Upper lobe of left lung (tissue), 6 donors: Measurements from ENCODE around the gene CERKL. TPM values are rescaled to one million over a fixed set of nuclear protein-coding genes. Genes with fewer than 3 reads are reported as not detected.

Source experiments
- ATAC-seq, 2 donors: fragments of 200-7000 bp; cut with Tn5 transposase; one replicate each; pipeline ENCODE4 v1.9.1; 2022; ENCODE audit warnings: mild to moderate bottlenecking in 2 of 2, moderate library complexity in 2 of 2; ENCODE audit not compliant: low FRiP score in 2 of 2
- DNase-seq, 2 donors: peaks; one replicate each; pipeline ENCODE4 v3.0.0-alpha.2; 2019 to 2020
- H3K27ac ChIP-seq, 4 donors: fragments of 200-600 bp; sonication (generic); one replicate each; pipeline ENCODE4 v1.5.1; 2016 to 2019
- H3K27me3 ChIP-seq, 4 donors: fragments of 200-600 bp; sonication (generic); one replicate each; pipeline ENCODE4 v1.5.1; 2017 to 2019
- H3K36me3 ChIP-seq, 4 donors: fragments of 200-600 bp; sonication (generic); one replicate each; pipeline ENCODE4 v1.5.1; 2016 to 2019
- H3K4me1 ChIP-seq, 4 donors: fragments of 200-600 bp; sonication (generic); one replicate each; pipeline ENCODE4 v1.5.1; 2018 to 2019
- H3K4me3 ChIP-seq, 4 donors: fragments of 200-600 bp; sonication (generic); one replicate each; pipeline ENCODE4 v1.5.1; 2017 to 2019; ENCODE audit warnings: mild to moderate bottlenecking in 2 of 4, moderate library complexity in 1 of 4
- H3K9me3 ChIP-seq, 4 donors: fragments of 200-600 bp; sonication (generic); one replicate each; pipeline ENCODE4 v1.5.1; 2018 to 2019
- EP300 ChIP-seq, 4 donors: sonication (generic); formaldehyde crosslinking; IDR thresholded peaks; one replicate each; pipeline ENCODE4 v1.5.1; 2017; ENCODE audit warnings: antibody characterized with exemption in 4 of 4, control low read depth in 2 of 4
- POLR2A ChIP-seq, 4 donors: fragments of 450-650 bp; IDR thresholded peaks; one replicate each; pipeline ENCODE4 v1.5.1; 2016 to 2017; ENCODE audit warnings: antibody characterized with exemption in 4 of 4, mild to moderate bottlenecking in 2 of 4
- POLR2AphosphoS5 ChIP-seq, 2 donors: sonication (generic); formaldehyde crosslinking; IDR thresholded peaks; one replicate each; pipeline ENCODE4 v1.5.1; 2017; ENCODE audit warnings: antibody characterized with exemption in 2 of 2
- WGBS, 2 donors: methylation state at CpG; one replicate each; pipeline ENCODE4 v1.1.5; 2017 to 2018; 5-methylcytosine and 5-hydroxymethylcytosine counted together
- total RNA-seq, 6 donors: library from RNA; depleted of rRNA in 4 of 6; stranded (reverse); fragments of >200 nt in 4 of 6; gene quantifications; one replicate each; pipeline versions ENCODE4 v1.1.0 to v1.2.1, GENCODE V29; 2016 to 2021
- TF ChIP-seq, protein P1 (sequence below), 6 experiments: fragments of 450-650 bp in 4 of 6; fragments of 200-600 bp in 2 of 6; sonication (generic) in 2 of 6; IDR thresholded peaks; one replicate each; pipeline ENCODE4 v1.5.1; 2016 to 2019; ENCODE audit warnings: antibody characterized with exemption in 6 of 6
- donor health status: DM: no; HTN: no; CAD: no; lungs with moderate emphysema.
- donor health status: DM: no; HTN: yes; CAD: no; lungs with severe emphysema.

CERKL gene
- total RNA-seq, 6 donors from 2014 or later = 0.37 to 23.1 (median 1.7) TPM; not detected in 1

DNA sequence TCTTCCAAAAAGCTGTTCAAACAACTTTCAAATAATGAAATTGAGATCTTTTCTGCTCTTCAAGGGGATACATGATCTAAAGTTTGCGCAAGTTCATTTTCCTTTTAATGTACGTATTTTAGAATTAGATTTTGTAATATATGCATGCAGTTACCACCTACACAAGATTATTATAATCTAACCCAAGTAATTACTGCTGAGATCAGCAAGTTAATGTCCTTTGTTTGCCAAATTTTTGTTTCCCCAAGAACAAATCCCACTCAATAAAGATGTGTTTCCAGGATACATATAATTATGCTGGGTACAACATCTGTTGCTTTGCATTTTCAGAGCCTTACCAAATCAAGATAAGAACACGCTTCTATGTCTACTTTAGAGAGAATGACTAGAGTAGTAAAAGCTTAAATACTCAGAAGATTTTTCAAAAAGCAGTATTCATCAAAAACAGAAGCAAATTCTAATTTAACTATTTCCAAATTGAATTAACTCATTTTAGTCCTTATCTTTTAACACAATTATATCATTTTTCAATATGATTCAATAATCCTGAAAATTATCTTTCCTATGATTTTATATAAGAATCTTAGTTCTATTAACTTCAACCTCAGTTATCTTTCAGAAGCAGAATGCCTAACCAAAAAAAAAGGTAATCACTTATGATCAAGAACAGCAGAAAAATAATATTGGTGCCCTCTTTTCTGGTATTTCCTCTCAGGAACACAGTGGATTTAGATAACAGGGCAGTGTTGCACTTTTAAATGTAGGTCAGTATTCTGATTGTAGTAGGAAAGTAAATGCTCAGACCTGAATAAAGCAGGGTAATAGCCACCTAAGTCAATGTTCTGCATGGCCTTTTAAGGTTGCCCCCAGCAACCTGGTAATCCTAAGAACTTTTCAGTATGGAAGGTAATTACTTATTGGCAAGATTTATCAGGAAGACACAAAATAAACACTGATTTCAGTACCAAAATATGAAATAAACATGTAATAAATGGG is 28.0 kb downstream of the CERKL start:
- Histone ChIP-seq H3K9me3 (no peaks in the 10 kb centered on the region), H3K27me3 (no peaks in the 10 kb centered on the region), H3K4me3 (no peak overlapping the region), H3K4me1 (no peaks in the 10 kb centered on the region), H3K27ac (no peak overlapping the region), H3K36me3 (no peaks in the 10 kb centered on the region)
- TF ChIP-seq POLR2A (IDR thresholded peaks at IDR 0.05) = no peak
- TF ChIP-seq EP300 (IDR thresholded peaks at IDR 0.05) = no peak
- DNase-seq (no peak), ATAC-seq (no peak)
- 83 to 90% methylated on average over 3 of the region's 3 CpGs for WGBS, 2 donors

DNA sequence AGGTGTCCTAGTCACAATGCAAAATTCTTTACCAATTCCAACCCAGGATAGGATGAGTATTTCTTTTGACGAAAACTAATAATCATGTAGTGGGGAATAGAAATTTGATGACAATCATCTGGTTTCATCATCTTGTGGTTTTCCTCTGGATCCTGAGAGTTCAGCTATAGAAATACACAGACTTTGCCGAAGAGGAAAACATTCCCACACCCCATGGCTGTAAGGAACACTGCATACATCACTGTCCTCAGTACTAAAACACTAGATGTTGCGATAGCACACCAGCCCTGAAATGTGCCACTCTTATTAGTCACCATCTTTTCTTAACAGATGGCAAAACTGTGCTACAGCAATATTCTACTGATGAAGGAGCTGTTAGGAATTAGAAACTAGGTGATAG is 29.4 kb downstream of the CERKL start:
- TF ChIP-seq POLR2AphosphoS5 (IDR thresholded peaks at IDR 0.05) = no peak
- TF ChIP-seq, protein P1, sequence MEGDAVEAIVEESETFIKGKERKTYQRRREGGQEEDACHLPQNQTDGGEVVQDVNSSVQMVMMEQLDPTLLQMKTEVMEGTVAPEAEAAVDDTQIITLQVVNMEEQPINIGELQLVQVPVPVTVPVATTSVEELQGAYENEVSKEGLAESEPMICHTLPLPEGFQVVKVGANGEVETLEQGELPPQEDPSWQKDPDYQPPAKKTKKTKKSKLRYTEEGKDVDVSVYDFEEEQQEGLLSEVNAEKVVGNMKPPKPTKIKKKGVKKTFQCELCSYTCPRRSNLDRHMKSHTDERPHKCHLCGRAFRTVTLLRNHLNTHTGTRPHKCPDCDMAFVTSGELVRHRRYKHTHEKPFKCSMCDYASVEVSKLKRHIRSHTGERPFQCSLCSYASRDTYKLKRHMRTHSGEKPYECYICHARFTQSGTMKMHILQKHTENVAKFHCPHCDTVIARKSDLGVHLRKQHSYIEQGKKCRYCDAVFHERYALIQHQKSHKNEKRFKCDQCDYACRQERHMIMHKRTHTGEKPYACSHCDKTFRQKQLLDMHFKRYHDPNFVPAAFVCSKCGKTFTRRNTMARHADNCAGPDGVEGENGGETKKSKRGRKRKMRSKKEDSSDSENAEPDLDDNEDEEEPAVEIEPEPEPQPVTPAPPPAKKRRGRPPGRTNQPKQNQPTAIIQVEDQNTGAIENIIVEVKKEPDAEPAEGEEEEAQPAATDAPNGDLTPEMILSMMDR (IDR thresholded peaks at IDR 0.05) = no peak
- TF ChIP-seq EP300 (IDR thresholded peaks at IDR 0.05) = no peak
- no peak for TF ChIP-seq POLR2A (IDR thresholded peaks at IDR 0.05)
- Histone ChIP-seq H3K4me1 (no peaks in the 10 kb centered on the region), H3K9me3 (no peaks in the 10 kb centered on the region), H3K27me3 (no peaks in the 10 kb centered on the region), H3K27ac (no peak overlapping the region), H3K4me3 (no peak overlapping the region), H3K36me3 (no peaks in the 10 kb centered on the region)
- ATAC-seq (no peak), DNase-seq (no peak)
- 70 to 73% methylated on average over 3 of the region's 3 CpGs for WGBS, 2 donors

DNA sequence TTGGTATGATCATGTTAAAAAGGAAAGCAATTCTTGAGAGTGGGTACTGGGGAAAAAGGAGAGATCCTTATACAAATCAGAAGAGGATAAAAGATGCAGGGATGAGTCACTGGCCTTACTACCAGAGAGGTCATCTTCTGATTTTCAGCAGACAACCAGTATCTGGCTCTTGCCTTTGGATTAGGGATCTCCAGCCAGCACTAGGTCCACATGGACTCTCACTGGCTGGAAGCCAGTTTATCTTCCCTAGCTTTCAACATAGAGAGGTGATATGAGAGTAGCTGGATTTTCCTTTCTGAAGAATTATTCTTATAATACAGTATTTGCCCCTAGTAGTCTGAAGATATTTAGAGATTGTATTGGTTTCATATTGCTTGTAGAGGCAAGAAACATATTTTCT is 30.2 kb downstream of the CERKL start:
- no peak for ATAC-seq

DNA sequence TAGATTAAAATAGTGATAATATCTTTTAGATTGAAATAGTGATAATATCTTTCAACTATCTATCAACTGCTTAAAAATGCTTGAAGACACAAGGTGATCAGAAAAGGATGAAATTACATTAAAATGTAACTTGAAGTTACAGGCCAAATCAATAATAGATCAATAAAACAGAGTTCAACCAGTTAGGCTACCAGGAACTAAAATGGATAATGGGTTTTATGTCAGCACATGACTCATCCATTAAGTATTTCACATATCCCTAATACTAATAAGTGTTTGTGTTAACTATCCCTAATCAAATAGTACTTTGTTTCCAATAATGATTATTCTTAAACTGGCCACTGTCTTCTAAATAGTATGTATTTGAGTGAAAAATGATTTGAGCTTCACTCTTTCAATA is 33.7 kb downstream of the CERKL start:
- Histone ChIP-seq H3K36me3 (no peaks in the 10 kb centered on the region), H3K4me3 (no peak overlapping the region), H3K9me3 (no peaks in the 10 kb centered on the region), H3K27me3 (no peaks in the 10 kb centered on the region), H3K4me1 (no peaks in the 10 kb centered on the region), H3K27ac (no peak overlapping the region)
- ATAC-seq = no peak
- no peak for DNase-seq
- TF ChIP-seq, protein P1 (IDR thresholded peaks at IDR 0.05) = no peak
- TF ChIP-seq POLR2AphosphoS5 (IDR thresholded peaks at IDR 0.05) (no peak), EP300 (IDR thresholded peaks at IDR 0.05) (no peak), POLR2A (IDR thresholded peaks at IDR 0.05) (no peak)

More for the DNA sequence above, 30.2 kb downstream of the CERKL start:
- Histone ChIP-seq H3K4me1 (no peaks in the 10 kb centered on the region), H3K4me3 (no peak overlapping the region), H3K9me3 (no peaks in the 10 kb centered on the region), H3K27me3 (no peaks in the 10 kb centered on the region), H3K36me3 (no peaks in the 10 kb centered on the region), H3K27ac (no peak overlapping the region)
- no peak for DNase-seq
- TF ChIP-seq POLR2AphosphoS5 (IDR thresholded peaks at IDR 0.05) (no peak), EP300 (IDR thresholded peaks at IDR 0.05) (no peak), POLR2A (IDR thresholded peaks at IDR 0.05) (no peak)
- TF ChIP-seq, protein P1 (IDR thresholded peaks at IDR 0.05) = no peak

DNA sequence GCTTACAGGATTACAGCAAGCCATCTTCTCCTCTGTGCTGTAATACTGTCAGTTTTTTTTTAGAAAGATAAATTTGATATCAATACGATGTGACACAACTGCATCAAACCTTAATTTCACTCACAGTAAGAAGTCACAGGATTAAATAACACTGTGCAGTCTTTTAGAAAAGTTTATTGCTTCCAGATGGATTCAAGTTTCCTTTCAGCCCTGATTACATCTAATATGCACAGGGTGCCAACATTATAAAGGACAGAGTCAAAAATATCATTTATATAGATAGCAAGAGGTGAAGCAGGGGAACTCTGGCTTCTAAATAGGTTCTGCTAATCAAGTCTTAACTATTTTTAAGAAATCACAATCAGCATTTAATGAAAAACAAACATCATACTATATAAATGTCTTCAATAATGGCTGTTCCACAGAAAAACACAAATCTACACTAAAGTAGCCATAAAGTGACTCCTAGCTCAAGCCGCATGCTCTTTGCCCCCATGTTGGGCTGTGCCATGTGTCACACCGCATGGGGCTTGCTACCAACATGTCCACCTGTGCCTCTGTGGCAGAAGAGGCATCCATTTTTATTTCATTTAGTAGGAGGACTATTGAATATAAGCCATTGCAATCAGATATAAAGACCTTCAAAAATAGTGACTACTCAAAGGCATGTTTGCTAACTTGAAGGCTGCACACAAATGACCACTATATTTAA is 35.0 kb downstream of the CERKL start:
- DNase-seq = no peak
- Histone ChIP-seq H3K27ac (no peak overlapping the region), H3K4me3 (no peak overlapping the region), H3K9me3 (no peaks in the 10 kb centered on the region), H3K27me3 (no peaks in the 10 kb centered on the region), H3K36me3 (no peaks in the 10 kb centered on the region), H3K4me1 (no peaks in the 10 kb centered on the region)
- 91 to 94% methylated on average over 3 of the region's 3 CpGs for WGBS, 2 donors
- ATAC-seq = no peak
- TF ChIP-seq POLR2AphosphoS5 (IDR thresholded peaks at IDR 0.05) (no peak), EP300 (IDR thresholded peaks at IDR 0.05) (no peak)
